ENCODE measurements around the gene SGO2.
"Not testable (repeated sequence)": the region's sequence is repeated elsewhere in the genome, so short reads cannot be mapped to it uniquely, and the experiment has no call there.

SGO2 gene

GRCh38 chr2:200625282-200625681 lies 99.3 kb downstream of the SGO2 start:
- in situ Hi-C loops (cut with MboI; ENCODE audit: low sequenced_read_pairs): no loop called here
- H3K36me3 ChIP-seq (replicated peaks): no peaks in the 10 kb centered on the region
- DNase-seq (ENCODE audit: low spot score in 2 of 2): no peak

GRCh38 chr2:200625958-200626363 lies 100.0 kb downstream of the SGO2 start:
- in situ Hi-C loops (cut with MboI; ENCODE audit: low sequenced_read_pairs): no loop called here
- Histone ChIP-seq H3K27me3 (ENCODE audit: low read depth) (no peaks in the 10 kb centered on the region), H3K4me3 (no peak overlapping the region), H3K9me3 (no peaks in the 10 kb centered on the region), H3K36me3 (replicated peaks) (no peaks in the 10 kb centered on the region), H3K4me1 (no peaks in the 10 kb centered on the region)
- DNase-seq (ENCODE audit: low spot score in 2 of 2): no peak

More at GRCh38 chr2:200625282-200625681, 99.3 kb downstream of the SGO2 start:
- H3K9me3 ChIP-seq: no peaks in the 10 kb centered on the region
- no peaks in the 10 kb centered on the region for H3K27me3 ChIP-seq (ENCODE audit: low read depth)
- no peaks in the 10 kb centered on the region for H3K4me1 ChIP-seq
- H3K4me3 ChIP-seq: no peak overlapping the region

- no peak overlapping the region for H3K4me3 ChIP-seq
- H3K4me1 ChIP-seq: no peaks in the 10 kb centered on the region
- H3K27me3 ChIP-seq (ENCODE audit: low read depth): no peaks in the 10 kb centered on the region
- no peak for DNase-seq (ENCODE audit: low spot score in 2 of 2)
- in situ Hi-C loops (cut with MboI; ENCODE audit: low sequenced_read_pairs): no loop called here
- no peaks in the 10 kb centered on the region for H3K9me3 ChIP-seq
- H3K36me3 ChIP-seq (replicated peaks): no peaks in the 10 kb centered on the region
Observed at GRCh38 chr2:200627110-200627770, 101.2 kb downstream of the SGO2 start.

- H3K36me3 ChIP-seq (replicated peaks); H3K9me3 ChIP-seq; DNase-seq (ENCODE audit: low spot score in 2 of 2); H3K4me3 ChIP-seq; H3K27me3 ChIP-seq (ENCODE audit: low read depth); in situ Hi-C loops (cut with MboI; ENCODE audit: low sequenced_read_pairs); H3K4me1 ChIP-seq: not testable (repeated sequence)
Observed at GRCh38 chr2:200628461-200628860, 102.5 kb downstream of the SGO2 start.

GRCh38 chr2:200631287-200631686 lies 105.3 kb downstream of the SGO2 start:
- in situ Hi-C loops (cut with MboI; ENCODE audit: low sequenced_read_pairs): no loop called here
- H3K4me1 ChIP-seq: no peaks in the 10 kb centered on the region
- H3K36me3 ChIP-seq (replicated peaks): no peaks in the 10 kb centered on the region
- no peaks in the 10 kb centered on the region for H3K27me3 ChIP-seq (ENCODE audit: low read depth)
- no peaks in the 10 kb centered on the region for H3K9me3 ChIP-seq
- DNase-seq (ENCODE audit: low spot score in 2 of 2): no peak
- no peak overlapping the region for H3K4me3 ChIP-seq

Measured in HAP-1 (cell line).